Measurements from ENCODE around the gene YRDC. TPM values are rescaled to one million over a fixed set of nuclear protein-coding genes. Genes with fewer than 3 reads are reported as not detected.

The YRDC gene
- total and polyA plus RNA-seq, 2 of the 13 experiments (the other 11 are each of a cell fraction or from before 2014, with no cell fraction given): 27.5 to 29.2 TPM

GRCh38 chr1:37825506-37825905 lies 17.5 kb upstream of the YRDC start:
- Histone ChIP-seq H2AFZ (ENCODE audit: low read length) (no peak overlapping the region), H3K4me1 (ENCODE audit: insufficient read depth, low read length) (no peaks in the 10 kb centered on the region), H3K27ac (ENCODE audit: extremely low read length, insufficient read depth, low read length) (no peak overlapping the region), H4K20me1 (ENCODE audit: insufficient read depth, low read length) (no peaks in the 10 kb centered on the region), H3K36me3 (replicated peaks in 1 of 2; ENCODE audit: control insufficient read depth in 1 of 2, insufficient read depth in 2 of 2, low read length in 2 of 2) (peaks cover 8 to 33% of the 10 kb centered on the region in 2 experiments; a peak in 4 of 5 replicates), H3K9ac (ENCODE audit: insufficient read depth, low read depth, low read length) (no peak overlapping the region), H3K9me3 (ENCODE audit: low read length) (no peaks in the 10 kb centered on the region), H3K4me2 (ENCODE audit: low read depth, low read length) (no peak overlapping the region), H3K27me3 (ENCODE audit: control insufficient read depth in 1 of 2, insufficient read depth in 2 of 2, low read length in 2 of 2) (no peaks in the 10 kb centered on the region), H3K4me3 (replicated peaks in 1 of 3; ENCODE audit: insufficient read depth in 1 of 3, low read depth in 2 of 3, low read length in 3 of 3) (no peak overlapping the region), H3K79me2 (ENCODE audit: insufficient read depth, low read length) (no peaks in the 10 kb centered on the region)
- POLR2A ChIA-PET: interaction anchor here (1.2 kb wide), 1 partner anchor 16 kb away, joined by 4 read pairs; no protein-coding TSS in a partner anchor
- DNase-seq (ENCODE audit: low spot score) (no peak), FAIRE-seq (no peak), ATAC-seq (no peak)
- in situ Hi-C loops (cut with HindIII; ENCODE audit: extremely low pct_ligation_motif_present, low pct_unique_long_range_greater_than_20kb) (no loop called here), intact Hi-C loops (cut with micrococcal nuclease; ENCODE audit: unreplicated experiment) (no loop called here)
- CTCF ChIA-PET (ENCODE audit: low intra/inter-chr PET ratio, low total read pairs): no interaction called here
- 95% methylated on average over 2 of the region's 2 CpGs for WGBS (ENCODE audit: low lambda C conversion rate)
- TF ChIP-seq ZNF670 (CRISPR knock-in tag; IDR thresholded peaks at IDR 0.05; ENCODE audit: borderline replicate concordance): no peak
- TF ChIP-seq STAT5B (CRISPR knock-in tag; IDR thresholded peaks at IDR 0.05): no peak
- TF ChIP-seq ISX (CRISPR knock-in tag; conservative IDR thresholded peaks at IDR 0.05): no peak
- no peak for TF ChIP-seq GFI1 (CRISPR knock-in tag; IDR thresholded peaks at IDR 0.05; ENCODE audit: borderline replicate concordance)
- no peak for TF ChIP-seq YY1 (IDR thresholded peaks at IDR 0.05; ENCODE audit: insufficient read depth, insufficient replicate concordance, low read depth, low read length)
- TF ChIP-seq ZNF274 (CRISPR knock-in tag; IDR thresholded peaks at IDR 0.05): no peak
- TF ChIP-seq RXRB (CRISPR knock-in tag; IDR thresholded peaks at IDR 0.05; ENCODE audit: borderline replicate concordance): no peak
- no peak for TF ChIP-seq ZBED4 (CRISPR knock-in tag; IDR thresholded peaks at IDR 0.05; ENCODE audit: borderline replicate concordance)
- TF ChIP-seq GTF2F1 (IDR thresholded peaks at IDR 0.05; ENCODE audit: low read length): no peak
- TF ChIP-seq SNAPC4 (CRISPR knock-in tag; IDR thresholded peaks at IDR 0.05): no peak
- TF ChIP-seq THAP7 (CRISPR knock-in tag; IDR thresholded peaks at IDR 0.05): no peak
- no peak for TF ChIP-seq HHEX (CRISPR knock-in tag; IDR thresholded peaks at IDR 0.05)
- no peak for TF ChIP-seq POGZ (CRISPR knock-in tag; IDR thresholded peaks at IDR 0.05)
- no peak for TF ChIP-seq ETV5 (CRISPR knock-in tag; IDR thresholded peaks at IDR 0.05; ENCODE audit: borderline replicate concordance)
- no peak for TF ChIP-seq ZNF205 (CRISPR knock-in tag; IDR thresholded peaks at IDR 0.05)
- no peak for TF ChIP-seq NFRKB (IDR thresholded peaks at IDR 0.05)
- no peak for TF ChIP-seq ZNF550 (CRISPR knock-in tag; IDR thresholded peaks at IDR 0.05; ENCODE audit: borderline replicate concordance)
- no TSS peak for BruUV-seq (replicated peaks)

Measured in HepG2 (cell line).